C1 segment of cervical spinal cord (tissue), 14 donors: ENCODE data around the gene TMEM125.

ENCODE experiments used
- DNase-seq, 14 donors: peaks; one replicate each; lab custom pipeline; 2025; lab: John Stamatoyannopoulos, UW

TMEM125 gene

GRCh38 chr1:43309405-43310025 is 39.7 kb downstream of the TMEM125 start:
- DNase-seq, result no peak

- DNase-seq, result no peak
These were observed 41.7 kb downstream of the TMEM125 start for GRCh38 chr1:43311521-43311920.

GRCh38 chr1:43312212-43312623 is 42.4 kb downstream of the TMEM125 start:
- DNase-seq, result no peak

GRCh38 chr1:43312663-43313515 is 43.1 kb downstream of the TMEM125 start:
- no peak for DNase-seq

GRCh38 chr1:43313771-43314170 is 44.0 kb downstream of the TMEM125 start:
- no peak for DNase-seq

GRCh38 chr1:43314233-43314632 is 44.5 kb downstream of the TMEM125 start:
- no peak for DNase-seq

GRCh38 chr1:43315481-43315880 is 45.7 kb downstream of the TMEM125 start:
- peak in 4 of 14 donors; percentile 28 to 56 (median 34) for DNase-seq

GRCh38 chr1:43315963-43316737 is 46.4 kb downstream of the TMEM125 start:
- no peak for DNase-seq

- DNase-seq, result no peak
These were observed 47.1 kb downstream of the TMEM125 start for GRCh38 chr1:43316738-43317520.

GRCh38 chr1:43317817-43318471 is 48.2 kb downstream of the TMEM125 start:
- DNase-seq, result peak in 10 of 14 donors; percentile 26 to 77 (median 46)

- no peak for DNase-seq
These were observed 49.0 kb downstream of the TMEM125 start for GRCh38 chr1:43318831-43319230.

GRCh38 chr1:43319288-43319687 is 49.5 kb downstream of the TMEM125 start:
- no peak for DNase-seq

- no peak for DNase-seq
These were observed 50.0 kb downstream of the TMEM125 start for GRCh38 chr1:43319766-43320165.

GRCh38 chr1:43321331-43321891 is 51.6 kb downstream of the TMEM125 start:
- DNase-seq, result no peak

- DNase-seq, result no peak
These were observed 52.7 kb downstream of the TMEM125 start for GRCh38 chr1:43322506-43322905.
